Measurements from ENCODE around the gene ZNF506.
A peak's percentile ranks its signal among the peaks of the same experiment; 100 is the strongest.
"Not testable (repeated sequence)": the region's sequence is repeated elsewhere in the genome, so short reads cannot be mapped to it uniquely, and the experiment has no call there.

The ZNF506 gene

DNA sequence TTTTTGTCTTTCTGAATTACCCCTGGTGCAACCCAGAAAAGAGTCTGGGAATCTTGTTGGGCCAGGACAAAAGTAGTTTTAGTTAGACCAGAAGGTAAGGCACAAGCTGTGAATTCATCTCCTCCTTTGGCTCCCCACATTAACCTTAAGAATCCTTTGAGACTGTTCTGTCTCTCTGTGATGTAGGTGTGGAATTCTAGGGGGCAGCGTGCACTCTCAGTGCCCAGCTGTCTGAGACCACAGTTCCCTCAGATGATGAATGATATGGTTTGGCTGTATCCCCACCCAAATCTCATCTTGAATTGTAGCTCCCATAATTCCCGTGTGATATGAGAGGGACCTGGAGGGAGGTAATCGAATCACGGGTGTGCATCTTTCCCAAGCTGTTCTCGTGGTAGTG lies 43.9 kb downstream of the ZNF506 start:
- DNase-seq, result no peak

DNA sequence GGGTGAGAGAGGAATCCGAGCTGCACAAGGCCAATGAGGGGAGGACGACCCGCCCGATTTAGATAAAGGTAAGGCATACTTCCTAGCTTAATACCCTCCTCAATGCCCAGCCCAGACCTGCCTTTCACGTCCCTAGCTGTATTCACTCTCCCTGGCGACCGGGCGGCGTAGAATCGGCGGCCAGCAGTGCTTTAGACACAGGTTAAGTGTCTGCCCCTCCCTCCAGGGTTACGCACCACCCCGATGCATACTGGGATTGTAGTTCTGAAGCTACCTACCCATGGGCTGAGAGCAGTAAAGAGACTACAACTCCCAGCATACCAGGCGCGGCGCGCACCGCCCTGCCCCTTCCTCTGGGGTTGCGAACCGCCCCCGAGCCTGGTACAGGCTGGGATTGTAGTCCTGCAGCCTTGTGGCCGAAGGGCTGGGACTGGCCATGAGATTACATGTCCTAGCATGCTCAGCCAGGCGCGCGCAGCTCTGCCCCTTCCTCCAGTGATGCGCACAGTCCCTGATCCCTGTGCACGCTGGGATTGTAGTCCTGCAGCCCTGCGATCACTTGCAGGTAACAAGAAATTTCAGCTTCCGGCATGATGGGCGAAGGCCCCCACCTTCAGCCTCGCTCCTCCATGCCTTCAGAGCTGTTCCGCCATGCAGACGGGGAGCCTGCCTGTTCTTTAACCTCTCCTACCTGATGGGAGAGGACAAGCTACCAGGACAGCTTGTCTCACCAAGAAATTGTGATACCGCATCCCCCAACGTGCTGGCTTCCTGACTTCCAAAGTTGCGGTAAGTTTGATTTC lies 45.1 kb downstream of the ZNF506 start:
- peak; percentile 93 for DNase-seq

DNA sequence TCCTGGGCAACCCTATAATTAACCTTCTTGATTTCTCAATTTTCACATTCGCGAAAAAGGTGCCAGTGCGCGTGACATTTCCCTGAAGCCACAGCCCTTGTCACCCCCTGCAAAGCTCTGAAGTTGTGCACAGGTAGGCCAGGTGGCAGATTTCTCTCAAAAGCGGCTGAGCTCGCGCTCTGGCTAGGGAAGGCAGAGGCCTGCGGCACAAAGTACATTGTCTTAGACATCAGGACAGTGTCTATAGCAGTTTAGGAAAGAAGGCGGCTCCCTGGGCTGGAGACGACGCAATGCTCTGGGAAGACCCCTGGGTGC lies 45.7 kb downstream of the ZNF506 start:
- no peak for DNase-seq

DNA sequence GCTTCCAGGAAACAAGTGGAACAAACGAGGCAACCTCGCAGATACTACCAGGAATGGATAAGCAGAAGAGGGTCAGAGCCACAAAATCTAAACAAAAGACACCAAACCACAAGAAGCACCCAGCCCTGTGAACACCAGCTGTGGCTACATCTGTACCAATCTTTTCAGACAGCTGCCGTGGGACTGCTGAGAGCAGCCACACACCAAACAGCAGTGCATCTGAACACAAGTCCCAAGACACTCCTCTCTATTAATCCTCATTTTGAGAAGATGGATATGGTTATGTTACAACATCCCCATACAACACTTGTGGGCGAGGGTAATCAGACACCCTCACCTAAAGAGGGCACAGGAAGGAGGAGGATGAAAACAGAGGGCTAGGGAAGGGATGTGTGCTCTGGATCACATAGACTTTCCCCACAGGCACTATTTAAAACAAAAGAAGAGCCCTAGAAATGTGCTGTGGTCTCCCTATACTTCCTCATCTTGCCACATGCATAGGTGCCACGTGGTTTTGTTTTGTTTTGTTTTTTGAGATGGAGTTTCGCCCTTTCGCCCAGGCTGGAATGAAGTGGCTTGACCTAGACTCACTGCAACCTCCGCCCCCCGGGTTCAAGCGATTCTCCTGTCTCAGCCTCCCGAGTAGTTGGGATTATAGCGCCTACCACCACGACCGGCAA lies 47.1 kb downstream of the ZNF506 start:
- no peak for DNase-seq

DNA sequence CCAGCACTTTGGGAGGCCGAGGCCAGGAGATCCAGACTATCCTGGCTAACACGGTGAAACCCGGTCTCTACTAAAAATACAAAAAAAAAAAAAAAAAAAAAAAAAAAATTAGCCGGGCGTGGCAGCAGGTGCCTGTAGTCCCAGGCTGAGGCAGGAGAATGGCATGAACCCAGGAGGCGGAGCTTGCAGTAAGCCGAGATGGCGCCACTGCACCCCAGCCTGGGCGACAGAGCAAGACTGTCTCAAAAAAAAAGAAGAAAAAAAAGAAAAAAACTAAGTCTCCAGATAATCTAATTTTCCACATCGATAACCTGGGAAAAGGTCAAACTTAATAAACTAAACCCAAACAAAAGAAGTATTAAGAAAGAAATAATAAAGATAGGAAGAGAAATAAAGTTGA lies 49.6 kb downstream of the ZNF506 start:
- not testable (repeated sequence) for DNase-seq

DNA sequence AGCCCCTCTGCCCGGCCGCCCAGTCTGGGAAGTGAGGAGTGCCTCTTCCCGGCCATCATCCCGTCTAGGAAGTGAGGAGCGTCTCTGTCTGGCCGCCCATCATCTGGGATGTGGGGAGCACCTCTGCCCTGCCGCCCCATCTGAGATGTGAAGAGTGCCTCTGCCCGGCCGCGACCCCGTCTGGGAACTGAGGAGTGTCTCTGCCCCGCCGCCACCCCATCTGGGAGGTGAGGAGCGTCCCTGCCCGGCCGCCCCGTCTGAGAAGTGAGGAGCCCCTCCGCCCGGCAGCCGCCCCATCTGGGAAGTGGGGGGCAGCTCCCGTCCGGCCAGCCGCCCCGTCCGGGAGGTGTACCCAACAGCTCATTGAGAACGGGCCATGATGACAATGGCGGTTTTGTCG lies 51.6 kb downstream of the ZNF506 start:
- not testable (repeated sequence) for DNase-seq

DNA sequence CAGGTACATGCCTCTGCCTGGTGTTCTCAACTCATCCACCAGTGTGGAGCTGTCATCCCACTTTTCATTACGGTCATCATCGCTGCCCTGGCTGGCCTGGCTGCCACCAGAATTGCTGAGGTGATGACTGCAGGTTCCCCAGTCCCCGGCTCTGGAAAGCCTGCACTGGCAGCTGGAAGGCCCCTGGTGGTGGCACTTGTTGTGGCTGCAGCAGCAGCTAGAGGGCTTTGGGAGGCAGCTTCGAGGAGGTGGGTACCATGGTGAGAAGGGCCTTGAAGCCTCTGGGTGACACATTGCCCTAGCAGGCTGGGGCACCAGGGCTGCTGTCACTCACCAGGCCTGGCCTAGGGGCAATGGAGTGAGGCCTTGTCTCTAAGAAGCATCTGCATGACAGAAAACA lies 63.4 kb downstream of the ZNF506 start:
- no peak for DNase-seq

DNA sequence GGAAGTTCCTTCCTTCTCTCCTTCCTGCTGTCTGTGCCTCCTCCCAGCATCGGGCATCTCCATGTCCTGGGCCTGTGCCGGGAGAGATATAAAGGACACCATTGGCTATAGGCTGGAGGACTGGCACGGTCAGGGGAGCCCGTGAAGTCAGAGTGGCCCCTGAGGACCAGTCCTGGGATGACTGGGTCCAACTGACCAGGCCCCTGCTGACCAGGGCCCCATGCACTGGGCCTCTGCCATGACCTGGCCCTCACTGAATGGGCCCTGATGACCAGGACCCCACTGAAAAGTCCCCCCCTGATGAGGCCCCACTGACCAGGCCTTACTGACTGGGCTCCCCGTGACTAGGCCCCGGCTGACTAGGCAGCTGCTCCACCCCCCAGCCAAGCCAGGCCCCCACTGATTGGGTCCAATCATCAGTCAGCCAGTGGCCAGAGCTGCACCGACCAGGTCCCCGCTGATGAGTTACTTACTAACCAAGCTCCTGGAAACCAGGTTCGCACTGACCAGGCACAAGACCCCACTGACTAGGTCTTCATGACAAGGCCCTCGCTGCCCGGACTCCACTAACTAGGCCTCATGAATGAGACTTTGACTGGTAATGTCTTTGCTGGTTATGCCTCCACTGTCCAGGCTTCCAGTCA lies 68.7 kb downstream of the ZNF506 start:
- no peak for DNase-seq

DNA sequence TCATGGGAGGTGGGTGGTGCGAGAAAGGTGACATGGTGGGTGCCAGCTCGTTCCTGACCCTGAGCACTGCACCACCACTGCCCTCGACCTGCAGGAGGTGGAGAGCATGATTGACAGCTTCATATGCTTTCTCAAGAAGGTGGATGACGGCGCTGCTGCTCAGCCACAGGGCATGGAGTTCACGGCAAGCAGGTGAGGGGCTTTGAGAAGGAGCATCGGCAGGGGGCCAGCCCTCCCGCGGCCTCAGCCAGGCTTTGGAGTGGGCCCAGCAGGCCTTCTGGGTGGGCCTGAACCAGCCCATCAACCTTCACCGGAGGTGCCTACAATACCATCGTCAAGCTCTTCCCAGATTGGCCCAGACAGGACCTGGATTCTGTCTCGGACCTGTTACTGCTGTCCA lies 69.7 kb downstream of the ZNF506 start:
- DNase-seq, result no peak

DNA sequence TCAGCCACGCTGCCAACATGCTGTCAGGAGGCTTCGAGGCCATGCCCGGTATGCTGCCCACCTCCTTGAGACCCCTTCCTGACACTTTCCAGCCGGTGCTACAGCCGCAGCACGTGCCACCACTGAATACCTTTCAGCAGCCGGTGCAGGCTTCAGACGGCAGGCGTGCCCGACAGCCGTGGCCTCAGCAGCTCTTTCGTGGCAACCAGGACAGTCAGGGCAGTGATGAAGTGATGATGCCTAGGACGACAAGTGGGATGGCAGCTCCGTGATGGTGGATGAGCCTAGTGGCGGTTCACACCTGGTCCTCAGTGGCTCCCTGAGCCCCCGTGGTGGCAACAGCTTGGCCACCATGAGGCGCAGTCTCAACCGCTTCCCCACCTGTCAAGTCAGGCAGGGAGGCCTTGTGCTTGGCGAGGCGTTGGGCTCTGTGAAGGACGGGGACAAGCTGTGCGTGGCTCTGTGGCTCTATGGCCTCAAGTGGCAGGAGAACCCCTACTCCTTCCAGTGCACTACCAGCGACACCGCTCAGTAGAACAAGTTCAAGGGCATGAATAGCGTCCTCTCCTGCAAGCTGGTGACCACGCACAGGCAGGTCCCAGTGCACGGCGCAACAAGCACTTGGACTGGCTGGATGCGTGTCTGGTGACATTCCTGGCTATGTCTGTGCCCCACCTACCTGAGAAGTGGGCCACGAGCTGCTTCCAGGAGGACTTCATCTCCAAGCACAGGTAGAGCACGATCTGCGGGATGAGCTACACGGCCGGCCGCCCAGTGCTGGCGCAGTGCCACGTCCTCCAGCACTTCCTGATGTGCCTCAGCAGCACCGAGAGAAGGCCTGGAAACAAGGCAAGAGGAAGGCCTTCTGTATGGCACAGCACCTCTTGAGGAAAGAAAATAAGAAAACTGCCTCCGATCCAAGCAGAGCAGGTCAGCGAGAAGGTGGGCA lies 70.4 kb downstream of the ZNF506 start:
- no peak for DNase-seq

DNA sequence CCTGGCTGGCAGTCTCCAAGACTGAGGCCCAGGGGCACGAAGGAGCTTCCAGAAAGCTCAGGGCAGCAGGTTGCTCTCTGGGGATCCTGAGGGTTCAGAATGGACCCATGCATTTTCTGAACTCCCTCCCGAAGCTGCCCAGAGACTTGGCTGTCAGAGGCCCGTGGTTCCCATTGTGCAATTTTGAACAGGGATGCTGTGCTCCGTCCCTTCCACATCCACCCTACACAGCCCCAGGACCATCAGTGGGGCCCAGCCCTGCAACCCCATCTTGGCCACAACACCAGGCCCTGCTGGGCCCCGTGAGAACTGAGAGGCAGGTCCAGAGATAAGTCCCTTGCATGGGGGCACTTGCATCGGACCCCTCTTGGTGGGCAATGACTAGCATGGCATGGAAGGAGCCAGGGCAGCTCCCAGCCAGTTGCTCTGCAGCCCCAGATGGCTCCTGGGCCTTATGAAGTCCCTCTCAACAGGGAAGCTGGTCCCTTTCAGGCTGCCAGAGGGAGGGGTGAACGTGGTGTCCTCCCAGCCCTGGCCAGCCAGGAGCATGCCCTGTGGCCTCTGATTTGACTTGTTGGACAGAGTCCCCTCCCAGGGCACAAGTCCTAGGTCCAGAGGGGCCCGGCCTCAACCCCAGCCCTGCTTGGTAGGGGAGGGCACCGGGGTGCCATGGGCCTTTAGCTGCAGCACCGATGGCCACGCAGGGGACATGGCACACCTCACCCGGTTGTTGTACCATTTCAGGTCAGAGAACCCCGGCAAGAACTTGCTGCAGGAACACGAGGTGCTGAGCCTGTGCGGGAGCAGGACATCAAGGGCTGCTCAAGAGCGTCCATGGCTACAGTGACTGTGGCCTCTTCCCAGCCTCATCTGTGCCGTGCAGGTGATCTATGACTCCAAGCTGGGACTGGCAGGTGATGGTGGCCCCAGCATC lies 71.4 kb downstream of the ZNF506 start:
- DNase-seq, result no peak

DNA sequence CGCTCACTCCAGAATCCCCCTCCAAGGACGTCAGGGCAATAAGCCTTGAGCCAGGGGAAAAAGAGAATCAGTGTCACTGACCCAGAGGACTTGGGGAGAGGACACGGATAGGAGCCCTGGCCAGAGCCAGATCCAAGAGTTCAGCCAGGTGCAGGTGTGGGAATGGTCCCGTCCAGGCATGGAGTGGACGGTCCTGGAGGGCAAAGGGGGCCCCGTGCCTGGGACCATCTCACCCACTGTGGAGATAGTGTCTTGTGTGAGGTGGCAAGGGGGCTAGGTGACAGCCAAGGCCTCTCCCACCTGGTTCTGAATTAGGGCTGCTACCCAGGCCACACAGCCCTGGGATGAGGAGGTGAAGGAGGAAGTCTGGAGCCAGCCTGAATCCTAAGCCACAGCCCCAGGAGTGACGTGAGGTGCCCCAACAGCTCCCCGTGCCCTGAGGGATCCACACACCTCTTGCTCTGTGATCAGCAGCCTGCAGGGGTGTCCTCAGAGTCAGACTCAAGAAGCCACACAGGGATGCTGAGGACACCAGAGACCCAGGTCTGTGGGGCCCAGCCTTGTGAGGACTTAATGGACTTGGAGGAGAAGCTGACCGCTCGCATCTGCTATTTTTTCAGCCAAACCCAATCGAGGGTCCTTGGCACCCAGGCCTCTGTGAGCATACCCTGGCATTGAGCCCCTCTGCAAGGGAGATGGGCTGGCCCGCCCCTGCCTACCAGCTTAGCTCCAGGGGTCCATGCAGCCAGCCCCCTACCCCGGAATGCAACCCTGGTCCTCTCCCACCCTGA lies 72.2 kb downstream of the ZNF506 start:
- DNase-seq, result no peak

DNA sequence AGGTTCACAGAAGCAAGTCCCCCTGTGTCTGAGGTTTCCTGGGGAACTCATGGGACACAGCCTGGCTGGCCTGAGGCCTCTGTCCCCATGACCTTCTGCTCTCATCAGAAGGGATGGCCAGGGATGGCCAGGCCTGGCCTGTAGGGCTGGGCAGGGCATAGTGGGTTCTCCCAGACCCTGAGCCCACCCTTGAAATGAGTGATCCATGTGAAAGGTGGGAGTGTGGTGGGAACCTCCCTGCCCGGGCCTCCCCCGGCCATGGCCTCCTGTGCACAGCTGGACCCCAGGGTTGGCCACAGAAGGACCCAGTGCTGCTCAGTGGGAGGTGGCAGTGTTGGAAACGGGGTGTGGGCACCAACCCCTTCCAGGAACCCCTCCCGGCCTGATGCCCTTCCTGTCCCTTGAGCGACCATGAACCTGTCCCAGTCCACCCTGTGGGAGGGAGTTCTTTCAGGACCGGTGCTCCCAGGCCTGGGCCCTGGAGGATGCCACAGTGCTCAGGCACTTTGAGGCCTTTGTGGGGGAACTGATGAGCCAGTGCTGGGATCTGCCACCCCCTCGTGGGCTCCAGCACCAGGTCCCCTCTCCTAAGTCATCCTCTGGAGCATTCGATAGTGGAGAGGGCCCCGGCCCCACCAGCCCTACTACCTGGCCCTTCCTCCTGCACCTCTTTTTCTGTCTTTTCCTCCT lies 73.2 kb downstream of the ZNF506 start:
- no peak for DNase-seq

DNA sequence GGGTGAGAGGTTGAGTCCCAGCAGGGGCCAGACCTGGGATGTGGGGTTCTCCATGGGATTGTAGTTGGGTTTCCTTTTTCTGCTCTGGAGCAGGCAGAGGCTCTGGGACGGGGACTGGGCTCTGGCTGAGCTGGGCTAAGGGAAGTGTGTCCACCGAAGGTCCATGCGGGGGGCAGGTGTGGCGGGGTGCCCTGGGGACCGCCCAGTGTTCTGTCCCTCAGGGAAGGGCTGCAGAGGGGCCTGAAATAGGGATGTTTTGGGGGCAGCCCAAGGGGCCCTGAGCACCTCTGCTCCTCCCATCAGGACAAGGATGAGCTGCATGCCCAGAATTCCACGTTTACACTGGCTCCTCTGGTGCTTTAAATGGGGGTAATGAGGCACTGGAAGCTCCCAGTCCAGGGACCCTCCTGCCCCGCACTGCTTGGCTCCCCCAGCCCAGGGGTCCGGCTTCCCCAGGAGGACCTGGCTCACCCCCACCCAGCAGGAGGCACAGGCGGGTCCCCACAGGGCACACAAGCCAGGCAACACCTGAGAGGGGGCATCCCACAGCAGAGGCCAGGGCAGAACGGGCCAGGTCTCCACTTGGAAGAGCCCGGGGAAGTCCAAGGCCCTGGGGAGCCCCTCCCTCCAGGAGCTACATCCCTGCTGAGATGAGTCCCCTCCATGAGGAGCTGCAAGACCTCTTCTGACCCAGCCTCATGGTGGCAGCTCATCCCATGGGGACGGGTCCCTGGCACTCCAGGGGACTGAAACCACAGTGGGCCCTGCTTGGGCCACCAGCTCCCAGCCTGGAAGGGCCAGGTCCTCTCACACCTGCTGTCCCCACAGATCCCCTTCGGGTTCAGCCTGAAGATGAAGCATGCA lies 74.0 kb downstream of the ZNF506 start:
- no peak for DNase-seq

DNA sequence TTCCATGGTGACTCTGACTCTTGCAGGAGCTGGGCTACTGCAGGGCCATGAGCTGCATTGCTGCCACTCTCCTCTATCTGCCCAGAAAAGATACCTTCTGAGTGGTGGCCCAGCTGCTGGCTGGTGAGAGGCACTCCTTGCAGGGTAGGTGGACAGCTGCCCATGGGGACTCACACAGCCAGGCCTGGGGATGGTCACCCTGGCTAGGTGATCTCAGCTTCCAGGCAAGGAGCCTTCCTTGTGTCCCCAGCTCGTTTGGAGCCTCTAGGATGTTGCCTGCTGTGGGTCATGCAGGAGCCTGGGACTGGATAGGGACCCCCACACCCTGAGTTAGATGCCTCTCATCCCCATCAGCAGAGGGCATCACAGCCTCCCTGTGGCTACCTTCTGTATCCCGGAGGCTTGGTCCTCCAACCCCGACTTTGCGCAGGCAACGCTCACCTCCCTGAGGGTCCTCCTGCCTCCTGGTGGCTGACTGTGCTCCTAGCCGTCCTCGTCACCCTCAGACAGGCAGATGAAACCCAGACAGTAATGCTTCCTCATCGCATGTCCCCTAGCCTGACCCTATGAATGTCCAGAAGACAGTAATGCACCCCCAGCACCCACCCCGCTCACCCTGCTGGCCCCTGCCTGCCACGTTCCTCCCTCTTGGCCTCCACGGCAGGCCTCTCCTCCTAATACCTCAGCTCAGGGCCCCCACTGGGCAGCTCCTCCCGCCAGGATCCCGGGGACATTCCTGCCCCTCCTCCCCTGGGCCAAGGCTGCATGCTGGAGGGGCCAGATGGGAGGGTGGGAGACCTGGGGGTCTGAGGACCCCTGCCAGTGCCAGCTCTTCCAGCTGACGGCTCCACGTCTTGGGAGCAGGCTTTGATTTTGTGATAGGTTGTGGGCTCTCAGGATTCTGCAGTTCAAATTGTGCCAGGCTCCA lies 75.0 kb downstream of the ZNF506 start:
- no peak for DNase-seq

DNA sequence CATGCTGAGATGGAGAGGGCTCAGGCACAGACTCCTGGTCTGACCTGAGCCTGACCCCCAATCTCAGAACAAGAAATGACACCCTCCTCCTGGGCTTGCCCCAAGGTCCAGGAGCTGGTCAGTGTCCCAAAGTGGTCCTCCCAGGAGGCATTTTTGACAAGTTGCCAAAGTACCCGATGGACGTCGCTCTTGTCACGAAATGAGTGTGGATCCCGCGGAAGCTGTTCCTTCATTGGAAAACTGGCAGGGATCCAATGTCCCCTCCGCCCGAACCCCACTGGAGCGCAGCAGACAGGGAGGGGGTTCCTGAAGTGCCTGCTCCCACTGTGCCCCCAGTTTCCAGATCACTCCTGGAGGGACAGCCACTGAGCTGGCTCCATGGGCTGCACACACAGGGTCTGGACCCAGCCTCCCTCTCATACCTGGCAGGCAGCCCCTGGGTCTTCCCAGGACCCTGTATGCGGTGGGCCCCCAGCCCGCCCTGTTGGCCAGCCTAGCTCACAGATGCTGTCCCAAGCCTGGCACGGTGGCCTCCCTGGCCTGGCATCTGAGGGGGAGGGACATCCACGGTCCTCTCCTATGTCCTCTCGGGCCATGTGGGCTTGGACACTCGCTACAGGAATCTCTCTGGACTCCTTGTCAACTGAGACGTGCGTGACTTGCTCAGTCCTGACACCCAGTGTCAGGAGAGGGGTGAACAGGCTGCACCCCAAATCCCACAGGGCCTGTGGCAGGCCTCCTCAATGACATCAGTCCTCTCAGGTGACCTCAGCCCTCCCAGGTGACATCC lies 75.9 kb downstream of the ZNF506 start:
- DNase-seq, result no peak

DNA sequence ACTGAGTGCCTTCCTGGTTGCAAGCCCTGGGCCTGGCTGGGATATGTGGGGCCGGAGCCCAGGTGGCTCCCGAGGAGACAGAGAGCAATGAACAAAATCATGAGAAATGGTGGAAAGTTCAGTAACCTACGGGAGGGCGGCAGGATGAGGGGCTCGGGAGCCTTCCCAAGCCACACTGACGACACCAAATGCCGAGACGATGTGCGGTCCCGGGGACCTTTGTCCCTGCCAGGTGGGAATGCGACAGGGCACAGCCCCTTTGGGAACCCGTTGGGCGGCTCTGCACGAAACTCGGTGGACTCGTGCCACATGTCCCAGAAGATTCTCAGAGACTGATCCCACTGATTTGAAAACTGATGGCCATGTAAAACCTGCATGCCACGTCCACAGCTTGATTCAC lies 76.9 kb downstream of the ZNF506 start:
- DNase-seq, result no peak
